GM23338 (cell line): Measurements from ENCODE around the gene CNTNAP2. TPM values are rescaled to one million over a fixed set of nuclear protein-coding genes. Genes with fewer than 3 reads are reported as not detected.

Experiments
- ATAC-seq: fragments of 200-7000 bp; cut with Tn5 transposase; 3 replicates; pipeline ENCODE4 v1.9.1; 2020
- DNase-seq: peaks from one replicate; pipeline ENCODE4 v3.0.0-alpha.2; 2015; ENCODE audit warnings: low spot score
- H2AFZ ChIP-seq: fragments of 200-600 bp; sonication (generic); 2 replicates; pipeline ENCODE4 v1.8.0; 2016; ENCODE audit warnings: antibody characterized with exemption, mild to moderate bottlenecking, moderate library complexity
- H3F3A ChIP-seq: fragments of 200-600 bp; sonication (generic); replicated peaks from 2 replicates; pipeline ENCODE4 v1.8.0; 2017; ENCODE audit warnings: antibody characterized with exemption, mixed run types, low read depth
- H3K27ac ChIP-seq: fragments of 200-600 bp; sonication (generic); 2 replicates; pipeline ENCODE4 v1.6.1; 2016; ENCODE audit warnings: low read depth
- H3K27me3 ChIP-seq: fragments of 200-600 bp; sonication (generic); 2 replicates; pipeline ENCODE4 v1.8.0; 2016; ENCODE audit warnings: mild to moderate bottlenecking, mixed run types, moderate library complexity; ENCODE audit not compliant: insufficient read depth
- H3K36me3 ChIP-seq: fragments of 200-600 bp; sonication (generic); 2 replicates; pipeline ENCODE4 v1.8.0; 2016; ENCODE audit warnings: mild to moderate bottlenecking; ENCODE audit not compliant: insufficient read depth
- H3K4me1 ChIP-seq: fragments of 200-600 bp; sonication (generic); 2 replicates; pipeline ENCODE4 v1.8.0; 2016; ENCODE audit warnings: mild to moderate bottlenecking, moderate library complexity; ENCODE audit not compliant: insufficient read depth
- H3K4me2 ChIP-seq: fragments of 200-600 bp; sonication (generic); 2 replicates; pipeline ENCODE4 v1.7.1; 2017; ENCODE audit warnings: mixed run types
- H3K4me3 ChIP-seq: fragments of 200-600 bp; sonication (generic); 2 replicates; pipeline ENCODE4 v1.6.1; 2016; ENCODE audit warnings: mixed run types
- H3K79me2 ChIP-seq: fragments of 200-600 bp; sonication (generic); replicated peaks from 2 replicates; pipeline ENCODE4 v1.8.0; 2017; ENCODE audit warnings: mild to moderate bottlenecking; ENCODE audit not compliant: insufficient read depth
- H3K9me2 ChIP-seq: fragments of 200-600 bp; sonication (generic); 2 replicates; pipeline ENCODE4 v1.8.0; 2017; ENCODE audit not compliant: insufficient read depth
- H4K20me1 ChIP-seq: fragments of 200-600 bp; sonication (generic); replicated peaks from 2 replicates; pipeline ENCODE4 v1.8.0; 2017; ENCODE audit warnings: mild to moderate bottlenecking; ENCODE audit not compliant: insufficient read depth
- H3K27ac Mint-ChIP-seq: 2 replicates; pipeline ENCODE4 v1.8.0; 2020; ENCODE audit warnings: inconsistent platforms, mild to moderate bottlenecking, moderate library complexity, mixed read lengths
- H3K27me3 Mint-ChIP-seq: 3 replicates; pipeline ENCODE4 v1.8.0; 2022; ENCODE audit warnings: low read depth, mild to moderate bottlenecking, moderate library complexity, mixed read lengths, inconsistent platforms; ENCODE audit not compliant: insufficient read depth, poor library complexity
- H3K36me3 Mint-ChIP-seq: 3 replicates; pipeline ENCODE4 v1.8.0; 2021; ENCODE audit warnings: low read depth, mild to moderate bottlenecking, inconsistent platforms, moderate library complexity, mixed read lengths
- H3K4me1 Mint-ChIP-seq: 3 replicates; pipeline ENCODE4 v1.8.0; 2020; ENCODE audit warnings: mild to moderate bottlenecking, inconsistent platforms, mixed read lengths
- H3K4me3 Mint-ChIP-seq: 3 replicates; pipeline ENCODE4 v1.8.0; 2021; ENCODE audit warnings: moderate library complexity, mild to moderate bottlenecking, inconsistent platforms, mixed read lengths
- H3K9me3 Mint-ChIP-seq: 3 replicates; pipeline ENCODE4 v1.8.0; 2020; ENCODE audit warnings: moderate library complexity, mild to moderate bottlenecking, inconsistent platforms, mixed read lengths
- CREB1 ChIP-seq: fragments of 250-450 bp; sonication (Bioruptor Pico); IDR thresholded peaks from 2 replicates; pipeline ENCODE4 v1.5.0; 2020; ENCODE audit warnings: low read depth, mild to moderate bottlenecking, moderate library complexity
- CTCF ChIP-seq, 2 experiments: fragments of 200-600 bp in 1 of 2; sonication (generic) in 1 of 2; conservative IDR thresholded peaks; 2 replicates each; pipeline versions ENCODE4 v1.5.1 to v1.6.1; 2016 to 2017; ENCODE audit warnings: antibody characterized with exemption in 2 of 2, low read depth in 2 of 2, mild to moderate bottlenecking in 2 of 2, moderate library complexity in 1 of 2
- EZH2 ChIP-seq: fragments of 200-600 bp; sonication (generic); IDR thresholded peaks from one replicate; pipeline ENCODE4 v1.8.0; 2017; ENCODE audit warnings: antibody characterized with exemption, mild to moderate bottlenecking, low read depth; ENCODE audit not compliant: unreplicated experiment
- EZH2phosphoT487 ChIP-seq: fragments of 200-600 bp; sonication (generic); IDR thresholded peaks from one replicate; pipeline ENCODE4 v1.8.1; 2018; ENCODE audit warnings: antibody characterized with exemption; ENCODE audit not compliant: unreplicated experiment
- JUNB ChIP-seq: IDR thresholded peaks from one replicate; pipeline ENCODE4 v1.6.1; 2016; ENCODE audit warnings: antibody characterized with exemption; ENCODE audit not compliant: unreplicated experiment
- NANOG ChIP-seq: IDR thresholded peaks from 2 replicates; pipeline ENCODE4 v1.6.1; 2016; ENCODE audit warnings: antibody characterized with exemption, borderline replicate concordance
- POLR2AphosphoS5 ChIP-seq: IDR thresholded peaks from 2 replicates; pipeline ENCODE4 v1.6.1; 2016; ENCODE audit warnings: antibody characterized with exemption, low read depth
- STAT1 ChIP-seq: IDR thresholded peaks from one replicate; pipeline ENCODE4 v1.6.1; 2016; ENCODE audit warnings: antibody characterized with exemption; ENCODE audit not compliant: unreplicated experiment
- ZNF114 ChIP-seq: fragments of 250-450 bp; sonication (Bioruptor Pico); IDR thresholded peaks from 2 replicates; pipeline ENCODE4 v1.5.0; 2020; ENCODE audit warnings: mild to moderate bottlenecking, moderate library complexity
- ZNF331 ChIP-seq: fragments of 250-450 bp; sonication (Bioruptor Pico); IDR thresholded peaks from 2 replicates; pipeline ENCODE4 v1.5.0; 2020; ENCODE audit warnings: low read depth, mild to moderate bottlenecking, moderate library complexity
- polyA plus RNA-seq: library from polyadenylated mRNA; unstranded; fragments of >200 nt; fragmentation: Nextera tagmentation; extraction: Ambion mirVana; gene quantifications from 2 replicates; pipeline ENCODE4 v1.2.1, GENCODE V29; 2016
- total RNA-seq: library from RNA; depleted of rRNA; stranded (reverse); fragments of >200 nt; shearing (Covaris generic); gene quantifications from 2 replicates; pipeline ENCODE4 v1.2.3, GENCODE V29; 2014
- TF ChIP-seq, protein P1 (sequence below): IDR thresholded peaks from 2 replicates; pipeline ENCODE4 v1.6.1; 2016; ENCODE audit warnings: antibody characterized with exemption
- TF ChIP-seq, protein P2 (sequence below): fragments of 250-450 bp; sonication (Bioruptor Pico); IDR thresholded peaks from 2 replicates; pipeline ENCODE4 v1.5.0; 2020; ENCODE audit warnings: mild to moderate bottlenecking, moderate library complexity
- TF ChIP-seq, protein P3 (sequence below): IDR thresholded peaks from one replicate; pipeline ENCODE4 v1.6.1; 2018; ENCODE audit warnings: antibody characterized with exemption; ENCODE audit not compliant: unreplicated experiment

CNTNAP2 gene
- total and polyA plus RNA-seq, 2 experiments from 2014 or later, result 38.2 to 61.3 TPM

DNA sequence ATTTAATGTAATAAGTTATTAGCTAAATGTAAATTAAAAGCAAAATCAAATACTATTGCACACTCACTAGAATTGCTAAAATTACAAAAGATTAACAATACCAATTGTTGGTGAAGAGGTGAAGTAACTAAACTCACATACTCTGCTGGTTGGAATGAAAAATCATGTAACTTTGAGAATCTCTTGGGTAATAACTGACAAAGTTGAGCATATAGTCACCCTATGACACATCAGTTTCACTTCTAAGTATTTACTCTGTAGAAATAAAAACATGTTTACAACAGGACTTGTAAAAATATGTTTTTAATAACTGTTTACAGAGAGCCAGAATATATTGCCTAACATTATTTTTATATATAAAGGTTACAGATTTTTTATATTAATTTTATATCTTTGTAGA lies 33.6 kb downstream of the CNTNAP2 start:
- no peaks in the 10 kb centered on the region for H3K27me3 Mint-ChIP-seq
- H3K36me3 Mint-ChIP-seq, result no peaks in the 10 kb centered on the region
- no peaks in the 10 kb centered on the region for H3K9me2 ChIP-seq
- TF ChIP-seq, protein P1, sequence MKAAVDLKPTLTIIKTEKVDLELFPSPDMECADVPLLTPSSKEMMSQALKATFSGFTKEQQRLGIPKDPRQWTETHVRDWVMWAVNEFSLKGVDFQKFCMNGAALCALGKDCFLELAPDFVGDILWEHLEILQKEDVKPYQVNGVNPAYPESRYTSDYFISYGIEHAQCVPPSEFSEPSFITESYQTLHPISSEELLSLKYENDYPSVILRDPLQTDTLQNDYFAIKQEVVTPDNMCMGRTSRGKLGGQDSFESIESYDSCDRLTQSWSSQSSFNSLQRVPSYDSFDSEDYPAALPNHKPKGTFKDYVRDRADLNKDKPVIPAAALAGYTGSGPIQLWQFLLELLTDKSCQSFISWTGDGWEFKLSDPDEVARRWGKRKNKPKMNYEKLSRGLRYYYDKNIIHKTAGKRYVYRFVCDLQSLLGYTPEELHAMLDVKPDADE, result no peak
- TF ChIP-seq JUNB, result no peak
- TF ChIP-seq ZNF114 (CRISPR knock-in tag), result no peak
- no peak for TF ChIP-seq NANOG
- no peak for TF ChIP-seq POLR2AphosphoS5
- TF ChIP-seq STAT1, result no peak
- TF ChIP-seq EZH2, result no peak
- no peak for TF ChIP-seq CTCF (conservative IDR thresholded peaks at IDR 0.05; ENCODE audit: low read depth in 2 of 2)
- TF ChIP-seq EZH2phosphoT487, result no peak
- TF ChIP-seq CREB1 (CRISPR knock-in tag), result no peak
- TF ChIP-seq ZNF331 (CRISPR knock-in tag), result no peak
- TF ChIP-seq, protein P2, sequence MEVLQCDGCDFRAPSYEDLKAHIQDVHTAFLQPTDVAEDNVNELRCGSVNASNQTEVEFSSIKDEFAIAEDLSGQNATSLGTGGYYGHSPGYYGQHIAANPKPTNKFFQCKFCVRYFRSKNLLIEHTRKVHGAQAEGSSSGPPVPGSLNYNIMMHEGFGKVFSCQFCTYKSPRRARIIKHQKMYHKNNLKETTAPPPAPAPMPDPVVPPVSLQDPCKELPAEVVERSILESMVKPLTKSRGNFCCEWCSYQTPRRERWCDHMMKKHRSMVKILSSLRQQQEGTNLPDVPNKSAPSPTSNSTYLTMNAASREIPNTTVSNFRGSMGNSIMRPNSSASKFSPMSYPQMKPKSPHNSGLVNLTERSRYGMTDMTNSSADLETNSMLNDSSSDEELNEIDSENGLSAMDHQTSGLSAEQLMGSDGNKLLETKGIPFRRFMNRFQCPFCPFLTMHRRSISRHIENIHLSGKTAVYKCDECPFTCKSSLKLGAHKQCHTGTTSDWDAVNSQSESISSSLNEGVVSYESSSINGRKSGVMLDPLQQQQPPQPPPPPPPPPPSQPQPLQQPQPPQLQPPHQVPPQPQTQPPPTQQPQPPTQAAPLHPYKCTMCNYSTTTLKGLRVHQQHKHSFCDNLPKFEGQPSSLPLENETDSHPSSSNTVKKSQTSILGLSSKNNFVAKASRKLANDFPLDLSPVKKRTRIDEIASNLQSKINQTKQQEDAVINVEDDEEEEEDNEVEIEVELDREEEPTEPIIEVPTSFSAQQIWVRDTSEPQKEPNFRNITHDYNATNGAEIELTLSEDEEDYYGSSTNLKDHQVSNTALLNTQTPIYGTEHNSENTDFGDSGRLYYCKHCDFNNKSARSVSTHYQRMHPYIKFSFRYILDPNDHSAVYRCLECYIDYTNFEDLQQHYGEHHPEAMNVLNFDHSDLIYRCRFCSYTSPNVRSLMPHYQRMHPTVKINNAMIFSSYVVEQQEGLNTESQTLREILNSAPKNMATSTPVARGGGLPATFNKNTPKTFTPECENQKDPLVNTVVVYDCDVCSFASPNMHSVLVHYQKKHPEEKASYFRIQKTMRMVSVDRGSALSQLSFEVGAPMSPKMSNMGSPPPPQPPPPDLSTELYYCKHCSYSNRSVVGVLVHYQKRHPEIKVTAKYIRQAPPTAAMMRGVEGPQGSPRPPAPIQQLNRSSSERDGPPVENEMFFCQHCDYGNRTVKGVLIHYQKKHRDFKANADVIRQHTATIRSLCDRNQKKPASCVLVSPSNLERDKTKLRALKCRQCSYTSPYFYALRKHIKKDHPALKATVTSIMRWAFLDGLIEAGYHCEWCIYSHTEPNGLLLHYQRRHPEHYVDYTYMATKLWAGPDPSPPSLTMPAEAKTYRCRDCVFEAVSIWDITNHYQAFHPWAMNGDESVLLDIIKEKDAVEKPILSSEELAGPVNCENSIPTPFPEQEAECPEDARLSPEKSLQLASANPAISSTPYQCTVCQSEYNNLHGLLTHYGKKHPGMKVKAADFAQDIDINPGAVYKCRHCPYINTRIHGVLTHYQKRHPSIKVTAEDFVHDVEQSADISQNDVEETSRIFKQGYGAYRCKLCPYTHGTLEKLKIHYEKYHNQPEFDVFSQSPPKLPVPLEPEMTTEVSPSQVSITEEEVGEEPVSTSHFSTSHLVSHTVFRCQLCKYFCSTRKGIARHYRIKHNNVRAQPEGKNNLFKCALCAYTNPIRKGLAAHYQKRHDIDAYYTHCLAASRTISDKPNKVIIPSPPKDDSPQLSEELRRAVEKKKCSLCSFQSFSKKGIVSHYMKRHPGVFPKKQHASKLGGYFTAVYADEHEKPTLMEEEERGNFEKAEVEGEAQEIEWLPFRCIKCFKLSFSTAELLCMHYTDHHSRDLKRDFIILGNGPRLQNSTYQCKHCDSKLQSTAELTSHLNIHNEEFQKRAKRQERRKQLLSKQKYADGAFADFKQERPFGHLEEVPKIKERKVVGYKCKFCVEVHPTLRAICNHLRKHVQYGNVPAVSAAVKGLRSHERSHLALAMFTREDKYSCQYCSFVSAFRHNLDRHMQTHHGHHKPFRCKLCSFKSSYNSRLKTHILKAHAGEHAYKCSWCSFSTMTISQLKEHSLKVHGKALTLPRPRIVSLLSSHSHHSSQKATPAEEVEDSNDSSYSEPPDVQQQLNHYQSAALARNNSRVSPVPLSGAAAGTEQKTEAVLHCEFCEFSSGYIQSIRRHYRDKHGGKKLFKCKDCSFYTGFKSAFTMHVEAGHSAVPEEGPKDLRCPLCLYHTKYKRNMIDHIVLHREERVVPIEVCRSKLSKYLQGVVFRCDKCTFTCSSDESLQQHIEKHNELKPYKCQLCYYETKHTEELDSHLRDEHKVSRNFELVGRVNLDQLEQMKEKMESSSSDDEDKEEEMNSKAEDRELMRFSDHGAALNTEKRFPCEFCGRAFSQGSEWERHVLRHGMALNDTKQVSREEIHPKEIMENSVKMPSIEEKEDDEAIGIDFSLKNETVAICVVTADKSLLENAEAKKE (CRISPR knock-in tag), result no peak
- TF ChIP-seq, protein P3, sequence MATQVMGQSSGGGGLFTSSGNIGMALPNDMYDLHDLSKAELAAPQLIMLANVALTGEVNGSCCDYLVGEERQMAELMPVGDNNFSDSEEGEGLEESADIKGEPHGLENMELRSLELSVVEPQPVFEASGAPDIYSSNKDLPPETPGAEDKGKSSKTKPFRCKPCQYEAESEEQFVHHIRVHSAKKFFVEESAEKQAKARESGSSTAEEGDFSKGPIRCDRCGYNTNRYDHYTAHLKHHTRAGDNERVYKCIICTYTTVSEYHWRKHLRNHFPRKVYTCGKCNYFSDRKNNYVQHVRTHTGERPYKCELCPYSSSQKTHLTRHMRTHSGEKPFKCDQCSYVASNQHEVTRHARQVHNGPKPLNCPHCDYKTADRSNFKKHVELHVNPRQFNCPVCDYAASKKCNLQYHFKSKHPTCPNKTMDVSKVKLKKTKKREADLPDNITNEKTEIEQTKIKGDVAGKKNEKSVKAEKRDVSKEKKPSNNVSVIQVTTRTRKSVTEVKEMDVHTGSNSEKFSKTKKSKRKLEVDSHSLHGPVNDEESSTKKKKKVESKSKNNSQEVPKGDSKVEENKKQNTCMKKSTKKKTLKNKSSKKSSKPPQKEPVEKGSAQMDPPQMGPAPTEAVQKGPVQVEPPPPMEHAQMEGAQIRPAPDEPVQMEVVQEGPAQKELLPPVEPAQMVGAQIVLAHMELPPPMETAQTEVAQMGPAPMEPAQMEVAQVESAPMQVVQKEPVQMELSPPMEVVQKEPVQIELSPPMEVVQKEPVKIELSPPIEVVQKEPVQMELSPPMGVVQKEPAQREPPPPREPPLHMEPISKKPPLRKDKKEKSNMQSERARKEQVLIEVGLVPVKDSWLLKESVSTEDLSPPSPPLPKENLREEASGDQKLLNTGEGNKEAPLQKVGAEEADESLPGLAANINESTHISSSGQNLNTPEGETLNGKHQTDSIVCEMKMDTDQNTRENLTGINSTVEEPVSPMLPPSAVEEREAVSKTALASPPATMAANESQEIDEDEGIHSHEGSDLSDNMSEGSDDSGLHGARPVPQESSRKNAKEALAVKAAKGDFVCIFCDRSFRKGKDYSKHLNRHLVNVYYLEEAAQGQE, result no peak
- no peaks in the 10 kb centered on the region for H4K20me1 ChIP-seq
- H3K4me1 ChIP-seq, result peaks cover 23% of the 10 kb centered on the region; the same call in 1 of the 2 replicates
- H3F3A ChIP-seq, result no peaks in the 10 kb centered on the region
- H3K79me2 ChIP-seq, result no peaks in the 10 kb centered on the region
- H3K36me3 ChIP-seq, result no peaks in the 10 kb centered on the region
- H3K4me3 Mint-ChIP-seq, result no peak overlapping the region
- H3K27ac ChIP-seq, result no peak overlapping the region
- H3K4me3 ChIP-seq, result no peak overlapping the region
- H3K27ac Mint-ChIP-seq, result no peak overlapping the region
- no peak overlapping the region for H3K4me2 ChIP-seq
- peaks cover 9% of the 10 kb centered on the region; the same call in 2 of the 3 replicates for H3K9me3 Mint-ChIP-seq
- H3K27me3 ChIP-seq, result no peaks in the 10 kb centered on the region
- H3K4me1 Mint-ChIP-seq, result peaks cover 28% of the 10 kb centered on the region
- no peak for DNase-seq
- H2AFZ ChIP-seq, result no peak overlapping the region
- ATAC-seq, result no peak
